A673 (cell line): ENCODE data around the gene OR5B3.

Source experiments
- CTCF ChIP-seq: fragments of 300-800, 200-600 bp; sonication (generic); conservative IDR thresholded peaks from 2 replicates; pipeline ENCODE4 v1.5.1; 2017; ENCODE audit warnings: low read depth, mild to moderate bottlenecking, antibody characterized with exemption, low read length, moderate library complexity, mixed read lengths
- EZH2 ChIP-seq: fragments of 200-600 bp; sonication (generic); IDR thresholded peaks from 2 replicates; pipeline ENCODE4 v1.6.1; 2017; ENCODE audit warnings: borderline replicate concordance, low read depth, mild to moderate bottlenecking, mixed read lengths, antibody characterized with exemption, low read length; ENCODE audit not compliant: poor library complexity, severe bottlenecking

DNA sequence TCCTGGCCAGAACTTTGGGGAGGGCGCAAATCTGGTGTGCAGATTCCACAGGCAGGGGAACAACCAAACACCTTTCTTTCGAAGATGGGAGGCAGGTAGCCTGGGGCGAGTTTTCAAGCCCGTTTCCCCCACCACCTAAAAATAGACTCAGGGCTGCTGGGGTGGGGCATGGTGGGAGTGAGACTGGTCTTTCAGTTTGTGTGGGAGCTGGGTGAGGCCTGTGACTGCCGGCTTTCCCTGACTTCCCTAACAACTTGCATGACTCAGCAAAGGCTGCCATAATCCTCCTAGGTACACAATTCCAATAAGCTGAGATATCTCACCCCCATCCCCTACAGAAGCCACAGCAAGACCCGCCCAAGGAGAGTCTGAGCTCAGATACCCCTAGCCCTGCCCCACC lies 39.6 kb upstream of the OR5B3 start:
- no peak for TF ChIP-seq CTCF
- TF ChIP-seq EZH2: no peak
